GM18951 (cell line): ENCODE data around the gene FSTL3.
"Not testable (repeated sequence)": the region's sequence is repeated elsewhere in the genome, so short reads cannot be mapped to it uniquely, and the experiment has no call there.

Experiments
- POLR2A ChIP-seq: IDR thresholded peaks from 4 replicates; pipeline ENCODE4 v1.6.1; 2011; ENCODE audit warnings: mild to moderate bottlenecking; ENCODE audit not compliant: insufficient read length, insufficient read depth; ENCODE audit errors: extremely low read depth
- in situ Hi-C: fragments of 300-500 bp; cut with MboI; formaldehyde crosslinking; loops from one replicate; pipeline ENCODE4 v1.12.0; 2022; ENCODE audit warnings: low sequenced_read_pairs, mixed read lengths, inconsistent platforms; ENCODE audit not compliant: unreplicated experiment

The FSTL3 gene

DNA sequence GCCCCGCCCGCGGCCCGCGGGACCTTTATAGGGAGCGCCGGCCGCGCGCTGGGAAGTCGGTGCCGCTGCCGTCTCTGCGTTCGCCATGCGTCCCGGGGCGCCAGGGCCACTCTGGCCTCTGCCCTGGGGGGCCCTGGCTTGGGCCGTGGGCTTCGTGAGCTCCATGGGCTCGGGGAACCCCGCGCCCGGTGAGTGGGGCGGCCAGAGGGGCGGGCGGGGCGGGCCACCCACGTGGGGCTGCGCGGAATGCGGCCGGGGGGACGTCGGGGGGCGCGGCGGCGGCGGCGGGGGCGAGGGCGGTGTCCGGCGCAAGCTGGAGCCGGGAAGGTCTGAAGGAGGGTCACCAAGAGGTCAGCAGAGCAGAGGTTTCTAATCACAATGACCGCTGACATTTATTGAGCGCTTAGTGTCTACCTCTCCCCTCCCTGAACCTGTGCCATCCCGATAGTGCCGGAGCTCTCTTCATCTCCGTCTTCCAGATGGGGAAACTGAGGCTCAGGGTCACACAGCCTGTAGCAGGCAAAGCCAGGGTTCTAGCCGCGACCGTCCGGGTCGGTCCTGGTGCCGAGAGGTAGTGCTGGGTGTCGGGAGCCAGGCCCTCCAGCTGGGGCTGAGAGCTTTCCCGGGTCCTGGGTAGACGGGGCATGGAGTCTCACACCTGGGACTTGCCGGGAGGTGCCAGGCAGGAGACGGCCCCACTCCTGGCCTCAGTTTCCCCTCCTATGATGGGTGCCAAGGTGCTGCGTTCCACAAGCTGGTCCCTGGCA, at the start of gene FSTL3:
Gene FSTL3, plus strand, starts transcription at position 54 of the 767 bp plus-strand sequence. Its CDS starts 32 bp downstream, at position 86.
- in situ Hi-C loops = no loop called here
- no peak for TF ChIP-seq POLR2A

DNA sequence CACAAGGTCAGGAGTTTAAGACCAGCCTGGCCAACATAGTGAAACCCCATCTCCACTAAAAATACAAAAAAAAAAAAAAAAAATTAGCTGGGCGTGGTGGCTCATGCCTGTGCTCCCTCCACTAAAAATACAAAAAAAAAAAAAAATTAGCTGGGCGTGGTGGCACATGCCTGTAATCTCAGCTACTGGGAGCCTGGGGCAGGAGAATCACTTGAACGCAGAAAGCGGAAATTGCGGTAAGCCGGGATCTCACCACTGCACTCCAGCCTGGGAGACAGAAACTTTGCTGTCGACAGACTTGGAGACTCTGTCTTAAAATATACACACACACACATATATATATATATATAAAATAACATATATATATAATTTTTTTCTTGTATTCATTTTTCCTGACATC, 49.6 kb upstream of the FSTL3 start:
- in situ Hi-C loops = not testable (repeated sequence)

DNA sequence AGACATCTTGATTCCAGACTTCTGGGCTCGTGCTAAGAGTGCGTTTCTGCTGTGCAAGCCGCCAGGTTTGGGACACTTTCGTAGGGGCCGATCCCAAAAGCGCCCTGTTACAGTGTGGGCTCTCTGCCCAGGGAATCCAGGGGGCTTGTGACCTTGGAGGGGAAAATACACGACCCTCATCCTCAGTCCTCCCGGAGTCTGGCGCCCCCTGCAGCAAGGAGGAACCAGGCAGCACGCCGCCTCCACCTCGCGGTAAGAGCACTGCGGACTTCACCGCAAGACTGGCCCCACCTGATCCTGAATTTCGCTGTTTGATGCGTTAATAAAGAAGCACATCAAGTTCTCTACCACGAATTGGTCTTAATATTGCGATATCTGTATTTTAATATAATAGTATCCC, 48.0 kb upstream of the FSTL3 start:
- no peak for TF ChIP-seq POLR2A
- in situ Hi-C loops = no loop called here

DNA sequence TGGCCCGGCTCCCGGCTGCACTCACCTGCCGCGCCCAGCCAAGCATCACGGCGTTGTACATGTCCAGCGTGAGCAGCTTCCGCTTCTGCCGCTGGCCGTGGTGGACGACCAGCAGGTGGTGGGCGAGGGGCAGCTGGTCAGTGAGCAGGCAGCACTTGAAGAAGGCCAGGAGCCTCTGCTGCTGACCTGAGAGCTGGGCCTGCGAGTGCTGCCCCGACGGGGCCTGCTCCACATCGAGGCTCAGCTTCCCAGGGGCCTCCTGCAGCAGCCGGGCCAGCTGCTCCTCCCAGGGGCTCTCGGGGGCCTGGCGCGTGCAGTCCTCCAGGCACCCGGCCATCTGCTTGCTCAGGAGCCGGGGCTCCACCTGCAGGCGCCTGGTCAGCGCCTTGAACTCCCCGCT, 46.7 kb upstream of the FSTL3 start:
- in situ Hi-C loops = not testable (repeated sequence)

DNA sequence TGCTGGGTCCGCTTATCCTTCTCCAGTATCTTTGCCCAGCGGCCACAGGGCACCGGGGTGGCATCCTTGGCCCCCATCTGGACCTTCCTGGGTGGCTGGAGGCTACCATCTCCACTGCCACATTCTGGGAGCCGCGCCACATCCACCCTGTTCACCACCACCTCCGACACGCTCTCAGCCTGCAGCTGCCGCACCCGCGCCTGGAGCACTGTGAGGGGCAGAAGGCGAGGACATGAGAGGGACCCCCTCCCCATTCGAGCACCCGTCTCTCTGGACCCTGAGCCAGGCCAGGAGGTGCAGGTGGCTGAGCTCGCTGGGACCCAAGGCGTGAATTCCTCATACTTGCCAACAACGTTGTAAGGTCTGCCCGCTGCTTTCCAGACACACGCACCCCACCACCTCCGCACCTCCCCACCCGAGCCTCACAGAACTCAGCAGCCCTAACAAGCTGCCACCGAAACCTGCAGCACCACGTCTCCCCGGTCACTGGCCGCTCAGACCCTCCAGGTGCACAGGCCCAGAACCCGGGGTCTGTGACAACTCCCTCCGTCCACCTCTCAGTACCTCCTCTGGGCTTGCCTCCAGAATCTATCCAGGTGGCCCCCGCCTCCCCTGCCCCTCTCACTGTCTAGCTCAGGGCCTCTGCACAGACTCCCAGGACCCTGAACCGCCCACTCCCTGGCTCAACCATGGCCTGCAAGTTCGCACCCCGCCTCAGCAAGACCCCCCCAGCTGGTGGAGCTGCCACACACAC, 46.1 kb upstream of the FSTL3 start:
- in situ Hi-C loops = no loop called here
- TF ChIP-seq POLR2A = no peak

DNA sequence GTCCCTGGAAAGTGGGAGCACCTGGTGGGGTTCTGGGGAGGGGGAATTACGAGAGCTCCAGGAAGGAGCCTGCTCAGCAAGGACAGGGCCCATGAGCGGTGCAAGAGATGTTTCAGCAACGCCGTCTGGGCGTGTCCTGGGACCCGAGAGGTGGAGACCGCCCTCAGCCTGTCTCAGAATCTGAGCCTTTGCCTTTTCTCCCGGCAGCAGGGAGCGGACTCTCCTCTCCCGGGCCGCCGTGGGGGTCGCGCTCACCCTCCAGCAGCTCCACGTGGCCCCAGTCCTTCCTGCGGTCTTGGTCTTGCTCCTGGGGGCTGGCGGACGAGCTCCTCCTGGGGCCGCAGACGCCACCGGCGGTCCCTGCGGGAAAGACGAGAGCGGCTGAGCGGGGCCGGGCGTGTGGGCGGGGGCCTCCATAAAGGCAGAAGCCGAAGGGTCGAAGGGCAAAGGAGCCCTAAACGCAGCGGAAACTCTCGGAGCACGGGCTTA, 43.6 kb upstream of the FSTL3 start:
- no peak for TF ChIP-seq POLR2A
- in situ Hi-C loops = no loop called here

DNA sequence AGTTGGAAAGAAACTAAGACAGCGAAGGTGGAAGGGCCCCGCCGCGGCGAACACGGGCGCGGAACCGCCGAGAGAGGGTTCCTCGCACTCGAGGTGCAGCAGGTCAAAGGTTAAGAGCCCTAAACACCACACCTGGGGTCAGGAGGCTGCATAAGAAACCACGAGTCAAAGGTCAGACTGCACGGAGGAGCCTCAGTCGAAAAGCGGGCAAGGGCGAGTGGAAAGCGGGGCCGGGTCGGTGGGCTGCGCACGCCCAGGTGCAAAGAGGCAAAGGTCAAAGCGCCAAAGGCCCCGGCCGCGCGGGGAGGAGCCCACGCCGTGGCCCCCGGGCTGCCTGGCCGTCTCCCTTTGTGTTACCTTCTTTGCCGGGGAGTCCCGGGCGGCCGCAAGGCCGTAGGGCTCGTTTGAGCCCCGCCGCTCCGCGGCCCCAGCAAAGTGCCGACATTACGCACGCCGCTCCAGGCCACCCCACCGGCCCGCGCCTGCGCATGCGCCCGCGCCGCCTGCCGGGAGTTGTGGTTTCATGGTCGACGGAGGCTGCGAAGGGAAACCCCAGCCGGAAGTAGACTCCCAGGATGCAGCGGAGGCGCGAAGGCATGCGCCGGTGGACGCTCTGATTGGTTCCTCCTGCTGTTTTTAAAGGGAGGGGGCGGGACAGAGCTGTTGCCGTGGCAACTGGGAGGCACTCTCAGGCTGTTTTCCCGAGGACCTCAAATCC, 43.0 kb upstream of the FSTL3 start, which contains the start of gene POLRMT:
Gene POLRMT, minus strand, starts transcription at position 470 of the 718 bp plus-strand sequence. Its CDS starts 25 bp downstream, at position 445.
- in situ Hi-C loops = no loop called here
- TF ChIP-seq POLR2A = peak; percentile 68

DNA sequence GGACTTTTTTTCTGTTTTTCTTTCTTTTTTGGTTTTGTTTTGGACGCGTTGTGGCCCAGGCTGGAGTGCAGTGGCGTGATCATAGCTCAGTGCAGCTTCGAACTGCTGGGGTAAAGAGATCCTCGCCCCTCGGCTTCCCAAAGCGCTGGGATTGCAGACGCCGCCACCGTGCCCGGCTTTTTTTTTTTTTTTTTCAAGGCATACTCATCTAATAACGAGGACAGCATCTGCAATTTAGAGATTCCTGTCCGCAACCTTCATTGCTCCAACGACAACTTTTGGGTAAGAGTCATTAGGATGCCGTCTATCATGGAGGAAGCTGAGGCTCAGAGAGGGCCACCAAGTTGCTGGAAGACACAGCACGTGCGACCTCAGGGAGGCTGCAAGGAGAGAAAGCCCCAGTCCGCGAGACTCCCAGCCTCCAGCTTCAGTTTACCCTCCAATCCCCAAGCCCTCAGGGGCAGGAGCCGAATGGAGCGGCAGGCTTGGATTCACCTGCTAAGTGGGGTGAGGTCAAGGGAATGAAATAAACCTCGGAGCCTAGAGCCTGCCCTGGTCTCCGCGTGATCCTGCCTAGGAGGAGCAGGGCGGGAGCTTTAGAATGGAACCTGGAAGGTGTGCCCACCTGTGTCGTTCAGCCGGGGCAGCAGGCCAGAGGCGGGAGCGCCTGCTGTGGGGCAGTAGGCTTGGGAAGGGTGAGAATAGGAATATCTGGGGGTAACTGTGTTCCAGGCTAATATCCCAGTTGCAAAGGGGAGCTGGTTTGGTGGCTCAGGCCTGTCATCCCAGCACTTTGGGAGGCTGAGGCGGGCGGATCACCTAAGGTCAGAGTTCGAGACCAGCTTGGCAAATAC, 42.2 kb upstream of the FSTL3 start:
- in situ Hi-C loops = no loop called here
- no peak for TF ChIP-seq POLR2A

DNA sequence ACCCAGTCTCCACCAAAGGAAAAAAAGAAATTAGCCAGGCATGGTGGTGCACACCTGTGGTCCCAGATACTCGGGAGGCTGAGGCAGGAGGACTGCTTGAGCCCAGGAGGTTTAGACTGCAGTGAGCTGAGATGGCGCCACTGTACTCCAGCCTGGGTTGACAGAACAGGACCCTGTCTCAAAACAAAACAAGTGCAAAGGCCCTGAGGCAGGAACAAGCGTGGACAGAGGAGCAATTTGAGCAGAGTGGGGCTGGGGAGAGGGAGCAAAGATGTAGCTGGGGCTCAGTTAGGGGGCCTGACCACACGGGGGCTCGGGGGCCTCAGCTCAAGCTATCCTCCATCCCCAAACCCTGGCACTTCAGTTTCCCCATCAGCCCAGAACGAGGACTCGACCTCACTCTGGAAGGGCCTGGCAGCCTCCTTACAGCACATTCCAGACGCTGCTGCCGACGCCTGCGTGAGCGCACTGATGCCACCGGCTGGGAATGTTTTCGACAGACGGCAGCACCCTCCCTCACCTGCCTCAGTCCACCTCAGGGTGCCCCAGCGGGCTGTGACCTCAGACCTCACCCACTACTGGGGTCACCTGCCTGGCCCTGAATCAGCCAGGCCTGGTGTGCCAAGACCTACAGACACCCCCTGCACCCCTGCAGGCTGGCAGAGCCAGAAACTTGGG, 41.1 kb upstream of the FSTL3 start:
- TF ChIP-seq POLR2A = no peak
- in situ Hi-C loops = no loop called here

DNA sequence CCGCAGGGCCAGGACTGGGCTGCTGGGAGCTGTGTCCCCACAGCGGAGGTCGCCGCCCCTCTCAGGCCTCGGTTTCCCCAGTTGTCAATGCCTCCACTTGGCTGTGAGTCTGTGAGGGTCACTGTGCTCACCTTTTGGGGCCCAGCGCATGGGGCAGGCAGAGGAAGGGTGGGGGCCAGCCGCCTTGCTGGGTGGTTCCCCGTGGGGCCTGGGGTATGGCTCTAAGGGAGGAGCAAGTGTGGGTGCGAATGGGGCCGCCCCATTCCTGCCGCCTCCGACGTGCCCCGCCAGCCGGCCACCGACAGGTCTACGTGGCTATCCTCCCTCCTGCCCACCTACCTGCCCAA, 37.3 kb upstream of the FSTL3 start:
- TF ChIP-seq POLR2A = no peak
- in situ Hi-C loops = no loop called here

DNA sequence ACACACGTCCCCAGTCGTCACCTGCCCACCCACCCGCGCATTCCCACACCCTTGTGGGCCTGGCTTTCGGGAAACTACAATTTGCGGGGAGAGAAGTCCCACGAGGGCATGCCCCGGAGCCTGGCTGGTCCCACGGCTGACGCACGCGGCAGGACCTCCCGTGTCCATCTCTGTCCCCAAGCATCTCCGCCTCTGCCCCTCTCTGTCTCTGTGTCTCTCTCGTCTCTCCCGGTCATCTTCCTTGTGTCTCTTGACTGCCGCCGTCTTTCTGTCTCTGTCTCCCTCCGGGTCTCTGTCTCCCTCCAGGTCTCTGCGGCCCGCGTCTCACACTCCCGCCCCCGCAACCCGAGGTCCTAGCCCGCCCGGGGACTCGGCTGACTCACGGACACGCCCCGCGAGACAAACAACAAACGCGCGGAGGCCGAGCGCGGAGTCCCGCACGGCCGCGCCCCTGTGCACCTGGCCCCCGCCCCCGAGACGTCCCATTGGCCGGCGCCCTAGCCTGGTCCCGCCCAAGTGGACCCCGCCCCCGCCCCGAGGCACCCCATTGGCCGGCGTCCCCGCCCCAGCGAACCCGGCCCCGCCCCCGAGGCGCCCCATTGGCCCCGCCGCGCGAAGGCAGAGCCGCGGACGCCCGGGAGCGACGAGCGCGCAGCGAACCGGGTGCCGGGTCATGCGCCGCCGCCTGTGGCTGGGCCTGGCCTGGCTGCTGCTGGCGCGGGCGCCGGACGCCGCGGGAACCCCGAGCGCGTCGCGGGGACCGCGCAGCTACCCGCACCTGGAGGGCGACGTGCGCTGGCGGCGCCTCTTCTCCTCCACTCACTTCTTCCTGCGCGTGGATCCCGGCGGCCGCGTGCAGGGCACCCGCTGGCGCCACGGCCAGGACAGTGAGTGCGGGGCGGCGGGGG, 36.7 kb upstream of the FSTL3 start, which contains the start of gene FGF22:
Gene FGF22, plus strand, starts transcription at position 627 of the 908 bp plus-strand sequence. Its CDS starts 47 bp downstream, at position 674.
- in situ Hi-C loops = no loop called here
- TF ChIP-seq POLR2A = no peak
